ENCODE results near the gene MUTYH.

DNA sequence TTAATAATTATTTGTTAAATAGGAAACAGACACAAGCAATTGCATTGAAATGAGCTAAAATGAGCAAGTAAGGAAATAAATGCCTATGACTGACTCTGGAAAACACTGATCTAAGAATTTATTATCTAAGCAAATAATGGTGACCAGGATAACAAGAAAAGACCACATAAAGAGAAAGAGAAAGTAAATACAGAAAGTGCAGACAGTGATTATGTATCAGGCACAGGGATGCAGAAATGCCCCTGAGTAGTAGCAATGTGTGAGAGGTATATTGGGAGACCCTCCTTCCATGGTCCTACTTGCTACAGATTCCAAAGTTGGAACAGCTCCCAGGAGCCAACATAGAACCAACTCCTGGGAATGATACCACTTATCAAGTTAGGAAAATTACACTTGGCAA is 33.3 kb upstream of the MUTYH start:
- TF ChIP-seq, protein P1, sequence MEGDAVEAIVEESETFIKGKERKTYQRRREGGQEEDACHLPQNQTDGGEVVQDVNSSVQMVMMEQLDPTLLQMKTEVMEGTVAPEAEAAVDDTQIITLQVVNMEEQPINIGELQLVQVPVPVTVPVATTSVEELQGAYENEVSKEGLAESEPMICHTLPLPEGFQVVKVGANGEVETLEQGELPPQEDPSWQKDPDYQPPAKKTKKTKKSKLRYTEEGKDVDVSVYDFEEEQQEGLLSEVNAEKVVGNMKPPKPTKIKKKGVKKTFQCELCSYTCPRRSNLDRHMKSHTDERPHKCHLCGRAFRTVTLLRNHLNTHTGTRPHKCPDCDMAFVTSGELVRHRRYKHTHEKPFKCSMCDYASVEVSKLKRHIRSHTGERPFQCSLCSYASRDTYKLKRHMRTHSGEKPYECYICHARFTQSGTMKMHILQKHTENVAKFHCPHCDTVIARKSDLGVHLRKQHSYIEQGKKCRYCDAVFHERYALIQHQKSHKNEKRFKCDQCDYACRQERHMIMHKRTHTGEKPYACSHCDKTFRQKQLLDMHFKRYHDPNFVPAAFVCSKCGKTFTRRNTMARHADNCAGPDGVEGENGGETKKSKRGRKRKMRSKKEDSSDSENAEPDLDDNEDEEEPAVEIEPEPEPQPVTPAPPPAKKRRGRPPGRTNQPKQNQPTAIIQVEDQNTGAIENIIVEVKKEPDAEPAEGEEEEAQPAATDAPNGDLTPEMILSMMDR (IDR thresholded peaks at IDR 0.05): no peak
- TF ChIP-seq POLR2A (IDR thresholded peaks at IDR 0.05; ENCODE audit: low read depth): no peak
